IMR-90 (cell line): ENCODE results near the gene FAM89B. TPM values are rescaled to one million over a fixed set of nuclear protein-coding genes. Genes with fewer than 3 reads are reported as not detected.

Experiments
- ELK1 ChIP-seq: fragments of 150-350 bp; IDR thresholded peaks from 2 replicates; pipeline ENCODE4 v1.6.1; 2016; ENCODE audit warnings: low read depth, mild to moderate bottlenecking, low read length, moderate library complexity, borderline replicate concordance
- polyA plus RNA-seq, 3 experiments: library from polyadenylated mRNA; depleted of rRNA; stranded (reverse); fragments of >200 nt; gene quantifications; 2 replicates each; pipeline ENCODE4 v1.2.3, GENCODE V29; 2012; ENCODE audit warnings: low replicate concordance in 1 of 3
- total RNA-seq: library from RNA; depleted of rRNA; stranded (reverse); fragments of >200 nt; gene quantifications from 2 replicates; pipeline ENCODE4 v1.2.3, GENCODE V29; 2012

Gene FAM89B
- total and polyA plus RNA-seq, 2 of the 4 experiments (the other 2 are of a cell fraction), result 12.0 to 65.5 TPM

GRCh38 chr11:65524014-65524740 is 48.2 kb upstream of the FAM89B start (continued):
- no peak for TF ChIP-seq ELK1
